HG03442 (cell line): ENCODE data around the gene MAGI1.

Experiments
- ATAC-seq: cut with Tn5 transposase; IDR thresholded peaks from one replicate; pipeline ENCODE4 v1.9.1; 2021; ENCODE audit warnings: mild to moderate bottlenecking, moderate library complexity; ENCODE audit not compliant: unreplicated experiment

Gene MAGI1

DNA sequence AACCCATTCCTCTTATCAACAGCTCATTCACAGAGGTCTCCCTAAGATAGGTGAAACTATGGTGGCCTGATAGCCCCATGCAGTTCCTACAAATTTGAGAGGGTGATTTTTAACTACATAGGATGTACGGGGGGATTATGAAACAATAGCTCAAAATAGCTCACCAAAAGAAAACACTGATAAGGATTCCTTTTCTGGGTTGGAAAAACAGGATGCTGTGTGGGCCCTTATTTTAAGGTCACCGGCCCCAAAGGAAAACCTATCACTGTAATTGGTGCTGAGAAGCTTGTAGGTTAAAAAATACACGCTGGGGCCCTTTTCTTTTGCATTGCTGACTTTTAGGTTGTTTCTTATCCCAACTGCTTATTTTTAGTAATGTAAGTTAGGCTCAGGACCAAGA is 627.4 kb downstream of the MAGI1 start:
- no peak for ATAC-seq

DNA sequence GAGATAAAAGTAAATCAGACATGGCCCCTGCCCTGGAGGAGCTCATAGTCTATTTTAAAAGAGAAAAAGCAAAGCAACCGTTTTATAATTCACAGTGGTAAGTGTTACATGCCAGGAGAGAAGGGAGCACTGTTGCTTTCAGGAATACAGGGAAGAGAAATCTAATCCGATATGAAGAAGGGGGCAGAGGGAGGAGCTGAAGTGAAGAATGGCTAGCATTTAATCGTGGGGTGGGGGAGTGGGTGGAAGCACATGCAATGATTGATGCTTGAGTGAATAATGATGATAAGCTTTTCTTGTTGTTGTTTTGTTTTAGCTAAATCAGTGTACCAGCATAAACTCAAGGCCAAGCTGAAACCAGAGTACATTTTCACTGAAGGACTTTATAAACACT is 629.5 kb downstream of the MAGI1 start:
- no peak for ATAC-seq

DNA sequence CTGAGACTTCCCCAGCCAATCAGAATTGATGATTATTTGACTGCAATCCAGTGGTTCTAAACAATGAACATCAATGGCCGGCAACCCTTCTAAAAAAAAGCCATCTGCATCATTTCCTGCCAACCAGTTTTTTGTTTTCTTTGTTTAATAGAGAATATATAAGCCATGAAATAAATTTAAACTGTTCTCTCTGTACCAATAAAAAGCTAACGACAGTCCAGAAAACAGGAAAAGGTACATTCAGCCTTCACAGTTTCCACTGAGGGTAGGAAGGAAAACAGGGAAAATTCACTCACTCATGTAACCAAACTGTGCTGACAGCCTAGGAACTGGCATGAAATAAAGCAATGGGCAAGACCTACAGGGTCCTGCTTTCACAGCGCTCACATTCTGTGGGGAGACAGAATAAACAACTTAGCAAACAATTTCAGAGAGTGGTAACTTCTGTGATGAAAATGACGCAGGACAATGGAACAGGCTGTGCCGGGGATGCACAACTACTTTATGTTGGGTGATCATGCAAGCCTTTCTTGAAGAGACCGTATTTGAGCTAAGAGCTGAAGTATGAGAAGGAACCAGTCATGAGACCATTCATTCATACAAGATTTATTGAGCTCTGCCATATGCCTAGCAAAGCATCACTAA is 630.1 kb downstream of the MAGI1 start:
- no peak for ATAC-seq

DNA sequence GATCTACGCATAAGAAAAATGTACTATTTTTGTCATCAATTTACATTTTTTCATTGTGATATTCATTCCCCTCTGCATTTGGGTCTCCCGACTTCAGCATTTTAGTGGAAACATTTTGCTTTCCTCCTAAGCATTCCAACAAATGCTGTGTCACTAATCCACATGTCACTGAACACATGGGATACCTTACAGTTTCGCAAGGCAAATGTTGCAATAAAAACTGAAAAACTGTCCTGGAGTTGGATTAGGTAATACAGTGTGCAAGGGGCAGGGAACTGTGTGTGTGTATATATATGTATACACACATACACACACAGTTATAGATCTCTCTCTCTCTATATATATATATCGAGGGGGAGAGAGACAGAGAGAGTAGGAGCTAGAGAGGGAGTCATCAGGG is 632.2 kb downstream of the MAGI1 start:
- no peak for ATAC-seq

DNA sequence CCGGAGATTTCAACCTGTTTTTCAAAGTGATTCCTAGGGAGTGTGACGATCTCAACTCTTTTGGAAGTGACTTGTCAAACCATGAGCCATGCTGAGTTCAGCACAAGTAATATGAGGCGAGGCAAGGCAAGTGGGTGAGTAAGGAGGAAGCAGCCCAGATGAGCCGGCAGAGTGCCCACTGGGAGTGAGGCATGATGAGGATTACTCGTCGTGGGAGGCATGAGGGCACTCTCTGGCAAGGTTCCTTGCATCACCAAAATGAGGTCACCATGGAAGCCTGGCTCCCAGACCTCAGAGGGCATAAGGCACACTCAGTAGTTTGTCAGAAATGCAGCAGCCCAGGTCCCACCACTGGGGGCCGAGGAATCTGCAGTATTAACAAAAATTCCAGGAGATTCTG is 636.1 kb downstream of the MAGI1 start:
- no peak for ATAC-seq

DNA sequence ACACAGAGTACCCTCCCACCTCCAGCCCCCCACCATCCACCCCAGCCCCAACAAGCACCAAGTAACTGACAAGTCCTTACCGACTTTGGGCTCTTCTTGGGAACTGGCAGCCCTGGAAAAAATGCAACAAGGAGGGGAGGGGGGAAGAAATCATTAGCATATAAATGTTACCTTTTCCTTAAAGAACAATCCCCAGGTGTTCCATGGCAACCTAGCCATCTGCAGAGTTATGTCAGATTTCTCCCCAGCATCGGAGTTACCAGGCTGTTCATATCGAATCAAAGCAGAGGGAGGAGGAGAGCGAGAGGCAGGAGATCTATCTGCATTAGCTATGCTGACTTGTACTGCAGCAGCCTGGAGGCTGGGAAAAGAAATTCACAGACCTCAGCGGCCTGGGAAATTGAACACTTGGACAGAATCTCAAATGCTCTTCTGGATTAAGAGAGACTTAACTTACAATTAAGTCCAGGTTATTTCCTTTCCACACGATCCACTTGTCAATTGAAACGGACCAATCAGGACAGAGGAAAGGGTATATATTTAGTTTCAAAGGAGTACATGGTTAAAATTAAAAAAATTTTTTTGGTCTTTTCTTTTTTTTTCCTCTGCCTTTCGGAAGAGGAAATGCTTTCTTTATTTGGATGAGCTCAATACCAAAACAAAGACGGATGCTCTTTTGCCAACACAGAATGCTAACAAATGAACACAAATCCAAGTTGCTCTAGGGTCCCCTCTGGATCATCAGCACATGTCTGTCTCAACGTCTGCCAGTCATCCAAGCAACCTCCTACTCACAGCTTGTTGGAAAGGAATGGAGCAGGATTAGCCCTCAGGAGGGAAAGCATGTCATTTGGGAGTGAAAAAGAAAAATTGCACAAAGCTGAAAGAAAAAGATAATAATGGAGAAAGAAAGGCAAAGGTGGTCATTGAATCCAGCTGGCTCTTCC is 637.1 kb downstream of the MAGI1 start:
- ATAC-seq: no peak

DNA sequence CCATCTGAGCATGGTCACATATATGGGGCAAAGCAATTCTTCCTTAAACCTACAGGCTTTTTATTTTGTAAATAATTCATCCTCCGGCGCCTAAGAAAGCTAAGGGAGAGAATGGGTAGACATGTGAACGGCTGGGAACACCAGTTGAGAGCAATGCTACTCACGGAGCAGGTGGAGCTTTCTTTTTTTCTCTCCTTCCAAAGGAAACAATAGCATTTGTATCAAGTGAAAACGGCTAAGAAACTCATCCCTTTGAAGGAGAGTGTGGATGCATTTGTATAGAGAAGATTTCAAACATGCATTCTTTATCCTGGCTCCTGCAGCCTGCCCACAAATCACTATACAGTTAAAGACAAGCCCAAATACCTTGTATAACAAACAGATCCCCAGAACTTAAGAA is 637.8 kb downstream of the MAGI1 start:
- ATAC-seq: no peak

DNA sequence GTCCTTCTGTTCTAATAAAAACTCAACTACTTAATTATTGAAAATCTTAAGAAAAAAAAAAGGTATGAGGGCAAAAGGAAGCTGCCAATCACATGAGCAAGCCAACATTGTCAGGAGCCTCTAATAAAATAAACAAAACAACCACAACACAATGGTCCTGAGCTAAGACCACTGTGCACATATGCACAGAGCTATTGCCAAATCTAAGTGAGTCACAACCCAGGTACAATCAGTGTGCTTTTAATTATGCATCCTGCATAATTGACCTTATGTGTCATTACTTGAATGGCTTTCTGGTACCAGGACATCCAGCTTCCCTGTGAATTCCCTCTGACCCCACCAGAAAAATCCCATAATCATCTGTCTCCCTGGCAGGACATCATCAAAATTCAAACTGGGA is 639.8 kb downstream of the MAGI1 start:
- ATAC-seq: no peak

DNA sequence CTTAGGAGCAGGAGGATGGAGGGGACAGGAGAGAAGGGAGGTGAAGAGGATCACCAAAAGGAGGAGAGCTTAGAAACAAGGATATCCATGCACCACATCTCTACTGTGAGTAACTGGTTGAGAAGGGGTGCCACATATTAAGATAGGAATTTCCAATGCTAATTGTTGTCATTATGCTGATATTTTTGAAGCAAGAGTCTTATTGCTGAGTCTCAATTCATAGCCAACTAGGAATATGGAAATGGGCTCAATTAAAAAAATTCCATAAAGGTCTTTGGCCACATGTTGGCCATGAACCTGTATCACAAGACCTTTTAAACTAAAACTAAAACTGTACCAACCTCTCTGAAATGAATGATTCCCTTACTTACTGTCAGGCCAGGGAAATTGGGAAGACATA is 642.6 kb downstream of the MAGI1 start:
- ATAC-seq: no peak

DNA sequence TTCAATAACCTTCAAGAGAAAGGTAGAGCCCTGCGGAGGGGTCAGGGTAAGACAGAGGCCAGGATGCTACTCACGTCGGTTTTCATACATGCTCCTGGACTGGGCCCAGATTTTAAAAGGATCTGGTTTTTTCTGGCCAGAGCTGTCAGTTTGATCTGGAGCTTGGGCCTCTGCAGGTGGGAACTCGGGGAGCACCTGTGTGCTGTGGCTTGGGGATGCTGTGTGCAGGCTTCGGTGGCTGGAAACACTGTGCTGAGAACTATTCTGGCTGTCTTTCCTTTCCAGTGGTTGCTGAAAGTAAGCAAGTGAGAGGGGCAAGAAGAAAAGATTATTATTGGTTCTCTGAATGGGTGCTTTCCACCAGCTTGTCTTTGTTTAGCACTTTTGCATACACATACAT is 647.6 kb downstream of the MAGI1 start:
- ATAC-seq: no peak

DNA sequence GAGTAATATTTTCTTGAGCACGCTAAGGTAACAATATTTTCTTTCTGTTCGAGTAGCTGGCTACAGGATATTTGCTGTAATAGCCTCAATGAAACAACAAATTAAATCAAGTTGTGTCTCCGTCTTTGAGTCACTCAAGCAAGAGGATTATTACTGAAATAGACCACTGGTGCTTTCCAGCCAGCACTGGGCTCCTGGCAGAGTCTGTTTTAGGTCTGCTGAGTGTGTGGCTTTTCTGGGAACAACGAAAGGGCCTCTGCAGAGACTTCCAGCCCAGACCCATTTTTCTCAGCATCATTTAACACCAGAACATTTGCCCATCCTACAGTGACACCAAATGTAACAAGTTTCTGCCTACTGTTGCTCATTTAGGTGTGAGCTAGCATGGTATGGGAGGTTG is 652.9 kb downstream of the MAGI1 start:
- no peak for ATAC-seq

DNA sequence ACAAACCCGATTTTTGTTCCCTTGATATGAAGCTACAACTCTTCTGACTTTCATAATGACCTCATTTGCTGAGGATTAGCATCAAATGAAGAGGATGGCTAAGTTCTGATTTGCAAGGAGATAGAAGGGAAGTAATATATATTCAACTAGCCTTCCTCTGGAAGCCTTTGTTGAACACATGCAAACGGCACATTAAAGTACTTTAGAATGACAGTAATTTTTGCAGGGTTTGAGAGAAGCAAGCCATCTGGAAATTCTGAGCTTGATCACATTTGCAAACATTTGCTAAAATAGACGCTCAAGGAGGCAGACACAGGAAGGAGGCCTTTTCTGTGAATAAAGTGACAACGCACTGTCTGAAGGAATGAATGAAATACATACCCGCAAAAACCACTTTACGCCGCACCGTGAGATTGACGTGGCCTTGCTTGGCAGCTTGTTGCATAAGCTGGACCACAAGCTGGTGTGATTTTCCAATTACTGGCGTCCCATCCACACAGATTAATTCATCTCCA is 657.2 kb downstream of the MAGI1 start:
- ATAC-seq: no peak

DNA sequence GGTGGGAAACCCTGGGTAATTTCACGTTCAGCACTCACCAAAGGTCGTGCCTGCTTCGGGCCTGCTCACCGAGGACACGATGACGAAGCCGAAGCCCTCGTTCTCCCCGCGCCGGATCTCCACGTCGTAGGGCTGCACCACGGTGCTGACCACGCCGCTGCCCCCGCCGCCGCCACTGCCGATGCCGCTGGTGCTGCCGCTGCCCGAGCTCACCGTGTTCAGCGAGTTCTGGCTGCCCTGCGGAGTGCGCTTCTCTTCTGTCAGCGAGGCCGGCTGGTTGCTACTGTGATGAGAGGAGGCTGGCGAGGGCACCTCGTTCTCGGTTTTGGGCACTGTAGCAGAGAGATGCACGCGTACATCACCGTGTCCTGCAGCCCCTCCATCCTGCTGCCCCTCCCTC is 659.5 kb downstream of the MAGI1 start:
- ATAC-seq: no peak

DNA sequence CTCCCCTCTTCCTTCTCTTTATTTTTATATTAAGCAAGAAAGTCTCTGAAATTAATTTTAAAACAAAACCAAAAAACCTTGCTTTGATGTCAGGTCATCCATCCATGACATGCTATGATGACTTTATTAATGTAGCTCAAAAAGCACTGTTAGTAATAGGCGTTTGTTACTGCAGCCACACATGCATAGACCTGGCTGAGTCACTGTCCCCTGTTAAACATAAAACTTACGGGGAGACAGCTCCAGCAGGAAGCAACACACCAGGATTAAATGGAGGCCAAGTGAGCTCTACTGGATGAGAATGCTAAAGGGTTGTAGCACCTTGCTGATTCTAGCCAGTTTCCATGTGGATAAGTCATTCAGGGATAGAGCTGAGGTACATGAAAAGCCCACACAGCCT is 661.1 kb downstream of the MAGI1 start:
- ATAC-seq: no peak

DNA sequence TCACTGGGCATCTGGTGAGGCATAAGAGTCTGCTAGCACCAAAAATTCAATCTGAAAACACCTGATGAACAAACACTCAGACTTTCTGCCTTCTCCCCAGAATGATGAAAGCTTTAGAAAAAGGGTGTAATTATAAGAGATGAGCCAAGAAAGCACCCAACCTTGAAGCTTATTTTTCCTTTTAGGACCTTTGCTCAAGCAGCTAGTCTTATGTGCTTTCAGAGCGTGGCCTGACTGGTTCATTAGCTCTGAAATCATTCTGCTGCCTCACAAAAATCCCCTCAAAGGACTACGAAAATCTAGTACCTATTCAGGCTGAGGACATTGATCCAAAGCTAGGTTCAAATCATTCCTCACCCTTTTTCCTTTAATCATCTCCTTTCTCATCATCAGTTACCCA is 662.3 kb downstream of the MAGI1 start:
- ATAC-seq: no peak

DNA sequence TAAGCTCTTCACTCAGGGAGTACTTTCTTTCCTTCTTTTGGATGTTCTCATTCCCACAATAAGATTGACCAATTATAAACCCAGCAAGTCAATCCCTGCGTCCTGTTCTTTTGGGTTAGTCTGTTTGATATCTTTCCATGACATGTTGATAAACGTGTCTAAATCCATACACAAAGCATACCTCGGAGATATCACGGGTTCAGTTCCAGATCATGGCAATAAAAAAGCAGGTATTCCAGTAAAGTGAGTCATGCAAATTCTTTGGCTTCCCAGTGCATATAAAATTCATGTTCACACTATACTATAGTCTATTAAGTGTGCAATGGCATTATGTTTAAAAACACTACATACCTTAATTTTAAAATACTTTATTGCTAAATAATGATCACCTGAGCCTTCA is 667.7 kb downstream of the MAGI1 start:
- ATAC-seq: no peak

DNA sequence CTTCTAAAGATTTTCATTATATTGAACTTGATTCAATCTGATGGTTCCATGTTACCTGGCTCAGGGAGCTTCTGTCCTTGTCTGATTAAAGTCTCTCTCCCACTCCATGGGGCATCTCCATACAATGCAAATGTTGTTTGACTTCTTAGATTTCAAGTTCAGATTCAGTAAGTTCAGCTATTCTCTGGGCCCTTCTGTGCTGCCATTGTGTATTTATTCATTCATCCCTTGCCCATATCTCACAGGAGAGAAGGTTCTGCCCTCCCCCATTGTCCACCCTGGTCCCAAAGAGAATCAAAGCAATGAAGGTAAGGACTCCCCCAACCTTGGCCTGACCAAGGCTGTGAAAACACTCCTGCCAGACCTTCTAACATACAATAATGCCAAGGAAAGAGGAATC is 669.9 kb downstream of the MAGI1 start:
- ATAC-seq: no peak

DNA sequence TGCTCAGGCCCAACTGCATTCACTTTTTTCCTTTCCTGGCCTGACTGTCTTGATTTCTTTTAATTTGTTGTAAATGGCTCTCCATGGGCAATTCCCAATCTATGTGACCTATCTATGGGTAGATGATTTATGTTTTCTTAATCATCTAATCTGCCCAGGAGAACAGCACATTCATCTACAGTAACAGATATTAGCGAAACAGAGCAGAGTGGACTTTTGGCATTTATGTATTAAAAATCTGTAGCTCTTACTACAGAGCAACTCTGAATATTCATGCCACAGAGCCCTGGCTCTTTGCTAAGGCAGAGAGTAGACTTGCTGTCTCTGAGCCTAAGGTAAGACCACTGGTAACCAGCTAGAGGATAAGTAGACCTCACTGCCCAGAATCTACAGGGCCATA is 676.0 kb downstream of the MAGI1 start:
- ATAC-seq: no peak

DNA sequence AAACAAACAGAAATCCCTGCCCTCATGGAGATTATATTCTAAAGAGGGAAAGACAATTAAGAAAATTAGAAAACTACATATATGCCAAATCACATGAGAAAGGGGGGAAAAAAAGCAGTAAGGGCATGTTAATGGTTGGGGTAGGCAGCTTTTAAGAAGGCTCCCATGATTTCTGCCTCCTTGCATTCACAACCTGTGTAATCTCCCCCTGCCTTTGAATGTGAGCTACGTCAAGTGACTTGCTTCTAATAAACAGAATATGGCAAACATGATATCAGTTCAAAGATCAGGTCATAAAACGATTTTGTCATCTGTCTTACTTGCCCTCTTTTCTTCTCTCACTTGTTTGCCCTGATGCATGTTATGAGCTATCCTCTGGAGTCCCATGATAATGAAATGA is 677.3 kb downstream of the MAGI1 start:
- no peak for ATAC-seq

DNA sequence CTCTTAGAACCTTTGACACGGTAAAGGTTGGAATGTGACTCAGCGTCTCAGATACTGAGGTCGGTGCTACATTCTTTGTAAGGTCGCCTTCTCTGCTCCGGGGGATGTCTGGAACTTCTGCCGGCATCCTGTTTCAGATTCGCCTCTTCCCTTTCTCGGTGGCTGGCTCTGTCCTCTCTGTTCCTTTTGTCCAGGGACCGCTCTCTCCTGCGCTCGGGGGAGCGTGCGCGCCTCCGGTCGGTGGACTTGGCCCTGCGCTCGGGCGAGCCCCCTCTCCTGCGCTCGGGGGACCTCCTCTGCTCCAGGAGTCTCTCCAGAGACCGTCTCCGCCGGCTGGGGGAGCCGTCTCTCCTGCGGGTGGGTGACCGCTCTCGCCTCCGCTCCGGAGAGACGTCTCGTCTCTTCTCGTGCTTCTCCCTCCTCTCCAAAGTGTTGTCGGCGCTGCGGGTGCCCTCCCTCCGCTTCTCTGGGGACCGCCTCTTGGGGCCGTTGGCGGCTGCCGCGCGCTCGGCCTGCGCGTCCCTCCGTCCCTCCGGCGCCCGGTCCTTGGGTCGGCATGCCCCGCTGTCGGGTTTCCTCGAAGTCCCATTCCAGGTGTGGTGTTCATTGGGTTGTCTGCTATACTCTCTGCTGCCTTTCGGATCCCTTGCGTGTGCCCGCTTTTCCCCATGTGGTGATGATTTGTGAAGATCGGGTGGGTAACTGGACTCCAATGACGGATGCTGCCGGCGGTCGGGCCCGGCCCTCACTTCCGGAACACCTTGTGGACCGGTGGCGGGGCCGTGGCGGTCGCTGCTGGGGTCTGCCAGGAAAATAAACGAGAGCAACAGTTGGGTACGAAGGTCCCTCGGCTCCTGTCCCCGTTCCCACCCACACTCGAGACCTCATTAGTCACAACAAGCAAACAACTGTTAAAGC is 682.1 kb downstream of the MAGI1 start:
- no peak for ATAC-seq

DNA sequence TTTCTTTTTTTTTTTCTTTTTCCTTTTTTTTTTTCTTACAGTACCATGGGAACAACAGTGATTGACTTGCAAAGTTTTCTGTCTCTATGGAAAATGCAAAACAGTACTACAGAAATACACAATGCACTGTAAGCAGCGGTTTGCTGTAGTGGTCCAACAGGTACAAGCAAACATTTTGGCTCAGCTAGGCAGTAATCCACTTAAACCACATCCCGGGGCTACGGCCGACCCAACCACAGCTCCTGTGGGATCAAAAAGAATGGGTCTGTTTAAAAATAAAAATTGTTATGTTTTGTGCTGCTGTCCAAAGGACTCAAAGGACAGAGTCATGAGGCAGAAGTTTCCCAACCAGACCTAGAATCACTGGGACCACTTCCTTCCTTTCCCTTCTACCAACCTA is 683.8 kb downstream of the MAGI1 start:
- no peak for ATAC-seq
